OCI-LY1 (cell line): ENCODE data around the gene TMEM175.

Experiments used
- CTCF ChIP-seq: fragments of 200-600 bp; sonication (generic), shearing (Covaris generic); IDR thresholded peaks from 2 replicates; pipeline ENCODE4 v1.5.1; 2017; ENCODE audit warnings: mild to moderate bottlenecking, antibody characterized with exemption, low read length, moderate library complexity, mixed read lengths
- EZH2 ChIP-seq: fragments of 200-600 bp; sonication (generic), shearing (Covaris generic); IDR thresholded peaks from 2 replicates; pipeline ENCODE4 v1.8.0; 2017; ENCODE audit warnings: borderline replicate concordance, mixed run types, mild to moderate bottlenecking, antibody characterized with exemption, low read length, moderate library complexity, mixed read lengths

- TF ChIP-seq CTCF (no peak), EZH2 (no peak)
Measured at GRCh38 chr4:960140-960635, 27.9 kb downstream of the TMEM175 start.
